ENCODE results near the gene NONO.
"Not testable (repeated sequence)": the region's sequence is repeated elsewhere in the genome, so short reads cannot be mapped to it uniquely, and the experiment has no call there.

NONO gene

GRCh38 chrX:71291381-71291780 is 7.9 kb downstream of the NONO start:
- DNase-seq (ENCODE audit: low spot score) = no peak

GRCh38 chrX:71292669-71293365 is 9.4 kb downstream of the NONO start:
- no peak for DNase-seq (ENCODE audit: low spot score)

GRCh38 chrX:71296806-71297205 is 13.4 kb downstream of the NONO start:
- DNase-seq (ENCODE audit: low spot score) = no peak

- no peak for DNase-seq (ENCODE audit: low spot score)
Measured at GRCh38 chrX:71298119-71298518, 14.7 kb downstream of the NONO start.

- DNase-seq (ENCODE audit: low spot score) = not testable (repeated sequence)
Measured at GRCh38 chrX:71300064-71300463, 16.6 kb downstream of the NONO start.

- DNase-seq (ENCODE audit: low spot score) = not testable (repeated sequence)
Measured at GRCh38 chrX:71300495-71300894, 17.1 kb downstream of the NONO start.

- no peak for DNase-seq (ENCODE audit: low spot score)
Measured at GRCh38 chrX:71301195-71301924, 17.9 kb downstream of the NONO start, which contains the start of gene ITGB1BP2. Gene ITGB1BP2, plus strand, starts transcription at chrX:71301750. Its CDS starts 57 bp downstream, at chrX:71301807.

- DNase-seq (ENCODE audit: low spot score) = no peak
Measured at GRCh38 chrX:71302461-71303213, 19.2 kb downstream of the NONO start.

- DNase-seq (ENCODE audit: low spot score) = no peak
Measured at GRCh38 chrX:71304561-71304960, 21.1 kb downstream of the NONO start.

- DNase-seq (ENCODE audit: low spot score) = no peak
Measured at GRCh38 chrX:71315917-71316316, 32.5 kb downstream of the NONO start.

- DNase-seq (ENCODE audit: low spot score) = not testable (repeated sequence)
Measured at GRCh38 chrX:71316959-71317358, 33.5 kb downstream of the NONO start.

GRCh38 chrX:71320126-71320525 is 36.7 kb downstream of the NONO start:
- no peak for DNase-seq (ENCODE audit: low spot score)

- DNase-seq (ENCODE audit: low spot score) = no peak
Measured at GRCh38 chrX:71321731-71322130, 38.3 kb downstream of the NONO start.

- not testable (repeated sequence) for DNase-seq (ENCODE audit: low spot score)
Measured at GRCh38 chrX:71324452-71324851, 41.0 kb downstream of the NONO start.

GRCh38 chrX:71326394-71326793 is 43.0 kb downstream of the NONO start:
- no peak for DNase-seq (ENCODE audit: low spot score)

GRCh38 chrX:71349151-71349665 is 65.8 kb downstream of the NONO start:
- DNase-seq (ENCODE audit: low spot score) = not testable (repeated sequence)

- not testable (repeated sequence) for DNase-seq (ENCODE audit: low spot score)
Measured at GRCh38 chrX:71349867-71350266, 66.4 kb downstream of the NONO start.
